ENCODE results near the gene KDM3B. TPM values are rescaled to one million over a fixed set of nuclear protein-coding genes. Genes with fewer than 3 reads are reported as not detected.

The KDM3B gene
- total RNA-seq, 1 experiment from 2014 or later, result 89.2 TPM

DNA sequence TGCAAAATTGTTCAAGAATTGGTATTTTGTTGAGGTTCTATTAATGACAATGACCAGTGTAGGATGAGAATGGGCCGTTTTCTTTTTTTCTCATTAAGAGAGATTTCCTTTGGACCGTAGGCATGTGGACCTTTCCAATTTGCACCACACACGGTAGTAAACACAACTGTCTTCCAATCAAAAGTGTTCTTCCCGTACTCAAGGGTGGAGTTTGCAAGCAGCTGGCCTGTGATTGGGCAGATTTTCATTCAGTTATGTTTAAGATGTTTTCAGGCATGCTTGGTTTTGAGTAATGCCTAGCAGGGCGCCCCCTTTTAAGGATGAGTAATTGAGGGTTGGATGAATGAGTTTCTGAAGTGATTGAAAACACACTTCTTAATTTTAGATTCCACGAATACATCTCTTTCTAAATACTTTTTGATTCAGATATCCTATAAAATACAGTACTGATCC is 2.5 kb downstream of the KDM3B start:
- peak overlapping the region; percentile 44 for H3K27ac ChIP-seq (ENCODE audit: insufficient read length, low read depth, low read length)
- H3K79me1 ChIP-seq (ENCODE audit: insufficient read depth, low read depth, low read length, poor library complexity, severe bottlenecking), result peaks cover 5% of the 10 kb centered on the region
- H3K18ac ChIP-seq (ENCODE audit: insufficient read length, low read depth, low read length), result no peak overlapping the region
- no peak overlapping the region for H2BK120ac ChIP-seq (ENCODE audit: low read depth, low read length, poor library complexity, severe bottlenecking)
- H3T11ph ChIP-seq (ENCODE audit: low read length), result no peak overlapping the region
- Mint-ChIP-seq H3K4me3 (peak overlapping the region; percentile 88 to 98), H3K36me3 (ENCODE audit: insufficient read depth in 1 of 3, low read depth in 3 of 3) (peaks cover 0 to 18% (median 13%) of the 10 kb centered on the region in 3 experiments; a peak in 4 of 7 replicates), H3K27ac (peak overlapping the region in 2 of 3 experiments; percentile 98 to 99; a peak in 4 of 7 replicates), H3K9me3 (peaks cover 0 to 4% of the 10 kb centered on the region in 2 experiments; a peak in 1 of 5 replicates), H3K27me3 (ENCODE audit: low read depth) (no peaks in the 10 kb centered on the region), H3K4me1 (peaks cover 24 to 28% of the 10 kb centered on the region in 2 experiments)
- H3K23me2 ChIP-seq (ENCODE audit: insufficient read length, low read depth, low read length, poor library complexity, severe bottlenecking), result peaks cover 9% of the 10 kb centered on the region
- no peak overlapping the region for H2BK20ac ChIP-seq (ENCODE audit: low read depth, low read length, poor library complexity, severe bottlenecking)
- no peak overlapping the region for H4K91ac ChIP-seq (ENCODE audit: insufficient read length, low read depth, low read length)
- no peak overlapping the region for H3K23ac ChIP-seq (ENCODE audit: insufficient read length, low read depth, low read length)
- DNase-seq, result peak; percentile 64
- H2AK5ac ChIP-seq (ENCODE audit: insufficient read length, low read length), result no peak overlapping the region
- no peak overlapping the region for H2BK5ac ChIP-seq (ENCODE audit: insufficient read length, low read length)
- H2BK12ac ChIP-seq (ENCODE audit: insufficient read length, low read depth, low read length), result no peak overlapping the region
- no peak overlapping the region for H2AFZ ChIP-seq (ENCODE audit: low read length)
- no peaks in the 10 kb centered on the region for H3K9me3 ChIP-seq (ENCODE audit: control insufficient read depth, low read depth, low read length)
- peak overlapping the region; percentile 88 for H3K4me2 ChIP-seq (ENCODE audit: insufficient read depth, insufficient read length, low read length)
- H3K4me1 ChIP-seq (ENCODE audit: insufficient read depth, low read length), result peaks cover 6% of the 10 kb centered on the region
- H3K9ac ChIP-seq (ENCODE audit: extremely low read depth, insufficient read length, low read length), result no peak overlapping the region
- no peak overlapping the region for H4K8ac ChIP-seq (replicated peaks; ENCODE audit: insufficient read length, low read depth, low read length)
- no peak overlapping the region for H3K56ac ChIP-seq (ENCODE audit: insufficient read length, low read depth, low read length)
- no peak; the same call in 2 of the 3 replicates for TF ChIP-seq CTCF (conservative IDR thresholded peaks at IDR 0.05)
- no peak overlapping the region for H2BK15ac ChIP-seq (ENCODE audit: low read depth, low read length)
- H4K5ac ChIP-seq (ENCODE audit: insufficient read length, low read depth, low read length), result no peak overlapping the region
- H3K27me3 ChIP-seq (ENCODE audit: insufficient read depth, low read length), result no peaks in the 10 kb centered on the region
- WGBS (ENCODE audit: extremely low coverage, insufficient read length, low lambda C conversion rate), result no CpG with 5 or more reads among the region's 6 CpGs
- H4K20me1 ChIP-seq (ENCODE audit: control insufficient read depth, insufficient read depth, insufficient read length), result no peaks in the 10 kb centered on the region
- H3K14ac ChIP-seq (ENCODE audit: insufficient read depth, low read length), result no peak overlapping the region
- H3K4ac ChIP-seq (ENCODE audit: low read depth, low read length), result no peak overlapping the region
- peaks cover 26% of the 10 kb centered on the region; the same call in 1 of the 2 replicates for H3K79me2 ChIP-seq (ENCODE audit: insufficient read depth, low read length)
